BJ (cell line): ENCODE data around the gene GPR84. TPM values are rescaled to one million over a fixed set of nuclear protein-coding genes. Genes with fewer than 3 reads are reported as not detected.

Experiments
- CTCF ChIA-PET: fragments of 350-600 bp; formaldehyde crosslinking; extraction: SDS; loops from one replicate; lab custom pipeline; 2021; ENCODE audit warnings: antibody characterized with exemption, inconsistent platforms; lab: Yijun Ruan, JAX
- POLR2A ChIA-PET: fragments of 300-600 bp; sonication (Branson Sonifier 250); formaldehyde crosslinking; extraction: SDS; loops from one replicate; lab custom pipeline; 2021; ENCODE audit warnings: antibody characterized with exemption; lab: Charles Lee
- DNase-seq: peaks from one replicate; pipeline ENCODE4 v3.0.0-alpha.2; 2011; ENCODE audit warnings: low read depth
- H3K27me3 ChIP-seq: 2 replicates; pipeline ENCODE4 v1.6.0; 2011; ENCODE audit warnings: low read length; ENCODE audit not compliant: control insufficient read depth, insufficient read depth
- H3K36me3 ChIP-seq: 2 replicates; pipeline ENCODE4 v1.5.1; 2011; ENCODE audit warnings: low read length; ENCODE audit not compliant: control insufficient read depth, insufficient read depth
- H3K4me3 ChIP-seq: 2 replicates; pipeline ENCODE4 v1.5.1; 2011; ENCODE audit warnings: low read depth, mild to moderate bottlenecking, control low read depth, low read length
- CTCF ChIP-seq: IDR thresholded peaks from 2 replicates; pipeline ENCODE4 v1.5.1; 2011; ENCODE audit warnings: low read depth, mild to moderate bottlenecking, control low read depth, inconsistent platforms, low read length, moderate library complexity; ENCODE audit not compliant: insufficient read depth
- polyA plus RNA-seq: library from polyadenylated mRNA; depleted of rRNA; stranded (reverse); fragments of >200 nt; gene quantifications from 2 replicates; pipeline ENCODE4 v1.2.3, GENCODE V29; 2011

GPR84 gene
- polyA plus RNA-seq, 1 experiment = not detected

DNA sequence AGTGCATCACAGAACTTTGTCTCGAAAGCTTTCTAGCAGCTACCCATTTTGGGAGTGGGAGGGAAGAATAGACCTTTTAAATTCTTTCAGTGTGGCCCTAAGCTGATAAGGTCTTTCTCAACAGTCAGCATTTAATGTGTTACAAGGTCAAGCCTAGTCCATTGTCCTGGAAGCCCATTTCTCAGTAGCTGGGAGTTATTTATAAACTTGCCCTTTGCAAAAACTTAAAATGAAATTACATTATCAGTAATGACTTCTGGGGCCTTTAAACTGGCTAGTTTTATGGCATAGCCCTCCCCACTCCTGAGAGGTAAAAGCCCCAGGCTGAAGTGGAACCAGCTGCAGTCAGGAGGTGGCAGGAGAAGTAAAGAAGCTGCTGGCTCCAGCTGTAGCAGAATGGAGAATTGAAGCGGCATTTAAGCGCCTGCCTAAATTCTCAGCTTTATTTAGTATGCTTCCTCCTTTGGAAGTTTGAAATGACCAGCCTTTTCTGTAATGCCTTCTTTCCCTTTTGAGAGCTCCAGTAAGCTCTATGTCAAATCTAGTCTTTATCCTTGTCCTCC, 26.9 kb downstream of the GPR84 start:
- Histone ChIP-seq H3K36me3 (peaks cover 10% of the 10 kb centered on the region), H3K27me3 (no peaks in the 10 kb centered on the region), H3K4me3 (no peak overlapping the region)
- ChIA-PET CTCF (interaction anchor here (0.6 to 12.1 kb wide), 19 partner anchors 8 to 362 kb away, joined by 3 to 114 read pairs (median 4); partner anchors contain the start of genes COPZ1 and NFE2), POLR2A (no interaction called here)
- no peak for DNase-seq
- peak; percentile 31; the same call in 1 of the 2 replicates for TF ChIP-seq CTCF

DNA sequence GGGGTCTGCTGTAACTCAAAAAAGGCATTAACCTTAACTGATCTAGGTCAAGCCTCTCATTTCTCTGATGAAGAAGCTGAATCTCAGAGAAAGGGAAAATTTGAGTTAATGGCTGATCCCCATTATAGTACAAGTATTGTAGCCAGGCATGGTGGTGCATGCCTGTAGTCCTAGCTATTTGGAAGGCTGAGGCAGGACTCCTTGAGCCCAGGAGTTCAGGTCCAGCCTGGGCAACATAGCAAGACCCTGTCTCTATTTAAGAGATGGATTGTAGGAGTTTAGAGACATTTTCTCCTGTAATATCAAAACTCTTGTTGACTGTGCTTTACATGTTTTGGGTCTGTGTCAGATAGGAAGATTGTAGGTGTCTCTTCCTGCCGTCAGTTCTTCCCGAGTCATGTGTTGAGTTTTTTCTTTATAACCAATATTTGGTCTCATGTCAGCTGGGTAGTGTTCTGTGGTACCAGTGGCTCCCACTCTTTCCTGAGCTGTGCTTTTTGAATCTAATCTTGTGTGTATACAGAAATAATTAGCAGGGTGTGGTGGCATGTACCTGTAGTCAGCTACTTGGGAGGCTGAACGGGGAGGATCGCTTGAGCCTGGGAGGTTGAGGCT, 30.8 kb downstream of the GPR84 start:
- Histone ChIP-seq H3K4me3 (no peak overlapping the region), H3K36me3 (no peaks in the 10 kb centered on the region; the same call in 1 of the 2 replicates), H3K27me3 (no peaks in the 10 kb centered on the region)
- POLR2A ChIA-PET = no interaction called here
- TF ChIP-seq CTCF = no peak
- CTCF ChIA-PET = interaction anchor here (0.7 to 12.1 kb wide), 12 partner anchors 9 to 111 kb away, joined by 3 to 114 read pairs (median 4); partner anchors contain the start of gene COPZ1
- DNase-seq = no peak

GRCh38 chr12:54331461-54331860, 32.8 kb downstream of the GPR84 start:
- POLR2A ChIA-PET = no interaction called here

DNA sequence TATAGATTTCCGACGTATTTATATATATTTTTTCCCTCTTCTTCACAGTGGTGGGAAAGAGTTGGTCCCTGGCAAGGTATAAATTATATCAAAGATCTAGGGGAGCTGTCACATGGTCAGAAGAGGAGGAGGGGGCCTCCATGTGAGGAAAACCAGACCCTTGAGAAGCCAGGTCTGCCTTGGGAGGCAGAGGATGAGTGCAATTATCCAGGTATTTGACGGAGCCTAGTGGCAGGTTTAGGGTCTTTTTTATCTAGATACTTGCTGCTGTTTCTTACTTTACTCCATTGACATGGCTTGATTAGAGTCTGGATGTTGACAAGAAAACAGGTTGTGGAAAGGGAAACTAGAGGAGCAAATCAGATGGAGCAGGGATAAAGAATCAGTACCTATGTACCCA, 33.8 kb downstream of the GPR84 start:
- Histone ChIP-seq H3K27me3 (no peaks in the 10 kb centered on the region), H3K4me3 (no peak overlapping the region), H3K36me3 (no peaks in the 10 kb centered on the region; the same call in 1 of the 2 replicates)
- TF ChIP-seq CTCF = no peak
- CTCF ChIA-PET = interaction anchor here (1.4 to 12.1 kb wide), 2 partner anchors 29 to 30 kb away, joined by 4 to 114 read pairs; partner anchors contain the start of gene NFE2
- POLR2A ChIA-PET = interaction anchor here (0.6 kb wide), 1 partner anchor 101 kb away, joined by 4 read pairs; no protein-coding TSS in a partner anchor
- DNase-seq = no peak

More at GRCh38 chr12:54331461-54331860, 32.8 kb downstream of the GPR84 start:
- TF ChIP-seq CTCF = no peak
- Histone ChIP-seq H3K4me3 (no peak overlapping the region), H3K27me3 (no peaks in the 10 kb centered on the region), H3K36me3 (no peaks in the 10 kb centered on the region; the same call in 1 of the 2 replicates)
- no peak for DNase-seq
- CTCF ChIA-PET = interaction anchor here (1.4 to 12.1 kb wide), 2 partner anchors 28 to 31 kb away, joined by 4 to 114 read pairs; partner anchors contain the start of gene NFE2

- ChIA-PET POLR2A (no interaction called here), CTCF (interaction anchor here (1.0 to 12.1 kb wide), 5 partner anchors 8 to 78 kb away, joined by 3 to 114 read pairs (median 5); no protein-coding TSS in a partner anchor)
- H3K4me3 ChIP-seq = no peak overlapping the region
- H3K36me3 ChIP-seq = no peaks in the 10 kb centered on the region; the same call in 1 of the 2 replicates
- TF ChIP-seq CTCF = no peak
- DNase-seq = no peak
- no peaks in the 10 kb centered on the region for H3K27me3 ChIP-seq
These were observed 34.5 kb downstream of the GPR84 start for GRCh38 chr12:54329759-54330158.
